HepG2 (cell line): ENCODE measurements around the gene C21orf91. TPM values are rescaled to one million over a fixed set of nuclear protein-coding genes. Genes with fewer than 3 reads are reported as not detected.

ENCODE experiments used
- ARHGAP35 ChIP-seq: sonication (generic); formaldehyde crosslinking; IDR thresholded peaks from 2 replicates; pipeline ENCODE4 v1.9.0; 2022; ENCODE audit warnings: mild to moderate bottlenecking, inconsistent platforms, moderate library complexity, missing genetic modification reagents, borderline replicate concordance
- CREB1 ChIP-seq, 2 experiments: fragments of 450-650 bp in 1 of 2; IDR thresholded peaks; 2 replicates each; pipeline ENCODE4 v1.6.1; 2016 to 2017; ENCODE audit warnings: control low read depth in 1 of 2, mild to moderate bottlenecking in 1 of 2, missing compliant biosample characterization in 1 of 2, missing genetic modification characterization in 1 of 2
- ETS1 ChIP-seq: sonication (generic); formaldehyde crosslinking; IDR thresholded peaks from 2 replicates; pipeline ENCODE4 v1.4.0; 2020; ENCODE audit warnings: missing genetic modification reagents
- ETV5 ChIP-seq: IDR thresholded peaks from 2 replicates; pipeline ENCODE4 v1.6.1; 2018; ENCODE audit warnings: missing biosample characterization, missing genetic modification reagents, inconsistent platforms, borderline replicate concordance
- FIP1L1 ChIP-seq: fragments of 200-400 bp; formaldehyde crosslinking; IDR thresholded peaks from 2 replicates; pipeline ENCODE4 v1.6.1; 2018; ENCODE audit warnings: low read depth, mild to moderate bottlenecking, low read length, moderate library complexity, borderline replicate concordance; ENCODE audit not compliant: insufficient read depth
- FOXK2 ChIP-seq: fragments of 450-650 bp; IDR thresholded peaks from 2 replicates; pipeline ENCODE4 v1.6.1; 2016
- HMG20B ChIP-seq: conservative IDR thresholded peaks from 2 replicates; pipeline ENCODE4 v1.6.1; 2016; ENCODE audit warnings: missing genetic modification reagents, missing compliant biosample characterization
- IRF9 ChIP-seq: sonication (generic); formaldehyde crosslinking; IDR thresholded peaks from 2 replicates; pipeline ENCODE4 v1.8.0; 2022; ENCODE audit warnings: missing genetic modification reagents, mild to moderate bottlenecking, borderline replicate concordance
- ISL2 ChIP-seq: sonication (generic); formaldehyde crosslinking; IDR thresholded peaks from 2 replicates; pipeline ENCODE4 v1.5.0; 2020; ENCODE audit warnings: missing genetic modification reagents
- KDM3A ChIP-seq: IDR thresholded peaks from 2 replicates; pipeline ENCODE4 v1.6.1; 2018; ENCODE audit warnings: low read depth, missing compliant biosample characterization
- MBD4 ChIP-seq: IDR thresholded peaks from 2 replicates; pipeline ENCODE4 v1.6.1; 2012; ENCODE audit warnings: low read length, inconsistent platforms, borderline replicate concordance
- MXI1 ChIP-seq: IDR thresholded peaks from 3 replicates; pipeline ENCODE4 v1.6.1; 2012; ENCODE audit warnings: low read depth, low read length, inconsistent platforms, borderline replicate concordance
- SAP130 ChIP-seq: IDR thresholded peaks from 2 replicates; pipeline ENCODE4 v1.6.1; 2016; ENCODE audit warnings: low read depth
- SP1 ChIP-seq, 2 experiments: fragments of 450-650 bp in 1 of 2; sonication (generic) in 1 of 2; formaldehyde crosslinking in 1 of 2; IDR thresholded peaks; 2 replicates each; pipeline versions ENCODE4 v1.4.0 to v1.6.1; 2016 to 2020; ENCODE audit warnings: missing genetic modification reagents in 1 of 2
- ZBTB25 ChIP-seq: IDR thresholded peaks from 2 replicates; pipeline ENCODE4 v1.6.1; 2018; ENCODE audit warnings: missing genetic modification reagents
- ZFP91 ChIP-seq: sonication (generic); formaldehyde crosslinking; IDR thresholded peaks from 2 replicates; pipeline ENCODE4 v1.9.0; 2022; ENCODE audit warnings: missing genetic modification reagents, mild to moderate bottlenecking, borderline replicate concordance
- ZNF564 ChIP-seq: sonication (generic); formaldehyde crosslinking; IDR thresholded peaks from 2 replicates; pipeline ENCODE4 v1.8.1; 2023; ENCODE audit warnings: mild to moderate bottlenecking, missing genetic modification reagents
- ZNF672 ChIP-seq: sonication (generic); formaldehyde crosslinking; IDR thresholded peaks from 2 replicates; pipeline ENCODE4 v1.8.1; 2022; ENCODE audit warnings: missing genetic modification reagents
- ZNF691 ChIP-seq: sonication (generic); formaldehyde crosslinking; IDR thresholded peaks from 2 replicates; pipeline ENCODE4 v1.4.0; 2020; ENCODE audit warnings: missing genetic modification reagents, low read depth, mild to moderate bottlenecking, borderline replicate concordance
- ZNF703 ChIP-seq: sonication (generic); formaldehyde crosslinking; IDR thresholded peaks from 2 replicates; pipeline ENCODE4 v1.5.1; 2020; ENCODE audit warnings: missing genetic modification reagents, mild to moderate bottlenecking, moderate library complexity, borderline replicate concordance
- ZNF83 ChIP-seq: sonication (generic); formaldehyde crosslinking; IDR thresholded peaks from 2 replicates; pipeline ENCODE4 v1.4.0; 2020; ENCODE audit warnings: missing genetic modification reagents, mild to moderate bottlenecking, borderline replicate concordance
- polyA plus RNA-seq, 8 experiments: library from polyadenylated mRNA; depleted of rRNA in 3 of 8; stranded (reverse) in 7 of 8; unstranded in 1 of 8; fragments of >200 nt; fragmentation: Illumina TruSeq in 4 of 8; extraction: Trizol in 4 of 8; gene quantifications; 2 replicates each; pipeline versions ENCODE4 v1.2.1 to v1.2.3, GENCODE V29; 2011 to 2016; ENCODE audit warnings: low read depth in 4 of 8, missing spikeins in 1 of 8, mixed read lengths in 1 of 8; ENCODE audit not compliant: insufficient read depth in 1 of 8
- total RNA-seq, 5 experiments: library from RNA; depleted of rRNA; stranded (reverse); fragments of >200 nt; fragmentation: Illumina TruSeq; extraction: Trizol; gene quantifications; 2 replicates each; pipeline ENCODE4 v1.2.3, GENCODE V29; 2016; ENCODE audit warnings: low read depth in 1 of 5

The C21orf91 gene
- total and polyA plus RNA-seq, 2 of the 13 experiments (the other 11 are each of a cell fraction or from before 2014, with no cell fraction given), result 2.9 to 7.8 TPM

GRCh38 chr21:17819114-17819876 lies at the start of gene C21orf91 (continued):
- TF ChIP-seq ZNF672 (CRISPR knock-in tag) (no peak), FIP1L1 (no peak), SAP130 (CRISPR knock-in tag) (peak; percentile 56; the same call in 1 of the 2 replicates), MBD4 (no peak), ZNF691 (CRISPR knock-in tag) (0 out of 2 replicates have a peak, but pooled peaks have one; percentile 40), ETV5 (0 out of 2 replicates have a peak, but pooled peaks have one; percentile 38), ZNF703 (CRISPR knock-in tag) (no peak; the same call in 1 of the 2 replicates), CREB1 (IDR thresholded peaks at IDR 0.05) (peak; percentile 31; the same call in 1 of the 2 replicates), CREB1 (CRISPR knock-in tag; IDR thresholded peaks at IDR 0.05) (no peak), ISL2 (CRISPR knock-in tag) (peak; percentile 35; the same call in 1 of the 2 replicates), HMG20B (CRISPR knock-in tag) (no peak), KDM3A (CRISPR knock-in tag) (no peak), ZBTB25 (CRISPR knock-in tag) (peak; percentile 57), ZFP91 (CRISPR knock-in tag) (peak; percentile 56; the same call in 1 of the 2 replicates), MXI1 (no peak; the same call in 2 of the 3 replicates), ARHGAP35 (0 out of 2 replicates have a peak, but pooled peaks have one; percentile 18), FOXK2 (peak; percentile 97), IRF9 (CRISPR knock-in tag) (peak; percentile 63; the same call in 1 of the 2 replicates), SP1 (IDR thresholded peaks at IDR 0.05) (no peak), SP1 (CRISPR knock-in tag; IDR thresholded peaks at IDR 0.05) (peak; percentile 56; the same call in 1 of the 2 replicates), ZNF564 (peak; percentile 87), ZNF83 (CRISPR knock-in tag) (0 out of 2 replicates have a peak, but pooled peaks have one; percentile 45), ETS1 (CRISPR knock-in tag) (0 out of 2 replicates have a peak, but pooled peaks have one; percentile 40)
